Activated naive CD4-positive, alpha-beta T cell (primary cell): ENCODE measurements around the gene TRAK1.

Experiments
- DNase-seq, 4 experiments: peaks; one replicate each; lab custom pipeline; 2025; lab: John Stamatoyannopoulos, UW

Gene TRAK1

GRCh38 chr3:42068303-42069088 lies 22.7 kb upstream of the TRAK1 start:
- DNase-seq, result no peak

GRCh38 chr3:42070089-42070488 lies 21.1 kb upstream of the TRAK1 start:
- DNase-seq, result no peak

GRCh38 chr3:42070524-42070923 lies 20.6 kb upstream of the TRAK1 start:
- DNase-seq, result no peak

- DNase-seq, result no peak
Measured at GRCh38 chr3:42071904-42072812, 19.0 kb upstream of the TRAK1 start.

- no peak for DNase-seq
Measured at GRCh38 chr3:42072831-42073301, 18.3 kb upstream of the TRAK1 start.

GRCh38 chr3:42077785-42078184 lies 13.4 kb upstream of the TRAK1 start:
- no peak for DNase-seq

- no peak for DNase-seq
Measured at GRCh38 chr3:42078677-42079076, 12.5 kb upstream of the TRAK1 start.

GRCh38 chr3:42079701-42080452 lies 11.3 kb upstream of the TRAK1 start:
- no peak for DNase-seq

- DNase-seq, result no peak
Measured at GRCh38 chr3:42080453-42080872, 10.7 kb upstream of the TRAK1 start.

GRCh38 chr3:42081838-42082473 lies 9.2 kb upstream of the TRAK1 start:
- no peak for DNase-seq

GRCh38 chr3:42084586-42084985 lies 6.6 kb upstream of the TRAK1 start:
- DNase-seq, result no peak

GRCh38 chr3:42085641-42086376 lies 5.3 kb upstream of the TRAK1 start:
- DNase-seq, result no peak

- no peak for DNase-seq
Measured at GRCh38 chr3:42088803-42089530, 2.2 kb upstream of the TRAK1 start.

GRCh38 chr3:42092006-42092405 lies 849 bp downstream of the TRAK1 start:
- no peak for DNase-seq

- no peak for DNase-seq
Measured at GRCh38 chr3:42094128-42094527, 3.0 kb downstream of the TRAK1 start.

GRCh38 chr3:42094691-42095391 lies 3.7 kb downstream of the TRAK1 start:
- no peak for DNase-seq

GRCh38 chr3:42095540-42095939 lies 4.4 kb downstream of the TRAK1 start:
- DNase-seq, result no peak

- no peak for DNase-seq
Measured at GRCh38 chr3:42096796-42097565, 5.8 kb downstream of the TRAK1 start.

GRCh38 chr3:42097566-42097946 lies 6.4 kb downstream of the TRAK1 start:
- no peak for DNase-seq
